Nephron (organoid): ENCODE measurements around the gene GPS1.
A peak's percentile ranks its signal among the peaks of the same experiment; 100 is the strongest.

Experiments
- H3K27ac Mint-ChIP-seq, 3 experiments: 2 replicates each; pipeline ENCODE4 v1.8.0; 2020; ENCODE audit warnings: mixed read lengths in 3 of 3, mild to moderate bottlenecking in 2 of 3, moderate library complexity in 1 of 3
- H3K27me3 Mint-ChIP-seq: 2 replicates; pipeline ENCODE4 v1.8.0; 2021; ENCODE audit warnings: low read depth, mild to moderate bottlenecking, moderate library complexity, mixed read lengths
- H3K36me3 Mint-ChIP-seq: 2 replicates; pipeline ENCODE4 v1.8.0; 2020; ENCODE audit warnings: low read depth, mixed read lengths
- H3K4me1 Mint-ChIP-seq: 2 replicates; pipeline ENCODE4 v1.8.0; 2020; ENCODE audit warnings: mixed read lengths
- H3K4me3 Mint-ChIP-seq, 3 experiments: 2 replicates each; pipeline ENCODE4 v1.8.0; 2020; ENCODE audit warnings: mild to moderate bottlenecking in 3 of 3, mixed read lengths in 3 of 3, moderate library complexity in 2 of 3
- H3K9me3 Mint-ChIP-seq: 2 replicates; pipeline ENCODE4 v1.8.0; 2020; ENCODE audit warnings: mixed read lengths
- TF ChIP-seq, protein P1 (sequence below), 3 experiments: fragments of 200-600 bp; sonication (generic); IDR thresholded peaks; one replicate each; pipeline ENCODE4 v1.5.0; 2021; ENCODE audit warnings: antibody characterized with exemption in 3 of 3; ENCODE audit not compliant: unreplicated experiment in 3 of 3

The GPS1 gene

GRCh38 chr17:82006468-82007227 is 45.0 kb upstream of the GPS1 start:
- Mint-ChIP-seq H3K36me3 (no peaks in the 10 kb centered on the region), H3K4me1 (peaks cover 18% of the 10 kb centered on the region), H3K27me3 (no peaks in the 10 kb centered on the region), H3K9me3 (no peaks in the 10 kb centered on the region), H3K27ac (peak overlapping the region in 2 of 3 experiments; percentile 75 to 86), H3K4me3 (peak overlapping the region in 2 of 3 experiments; percentile 4 to 39)
- TF ChIP-seq, protein P1, sequence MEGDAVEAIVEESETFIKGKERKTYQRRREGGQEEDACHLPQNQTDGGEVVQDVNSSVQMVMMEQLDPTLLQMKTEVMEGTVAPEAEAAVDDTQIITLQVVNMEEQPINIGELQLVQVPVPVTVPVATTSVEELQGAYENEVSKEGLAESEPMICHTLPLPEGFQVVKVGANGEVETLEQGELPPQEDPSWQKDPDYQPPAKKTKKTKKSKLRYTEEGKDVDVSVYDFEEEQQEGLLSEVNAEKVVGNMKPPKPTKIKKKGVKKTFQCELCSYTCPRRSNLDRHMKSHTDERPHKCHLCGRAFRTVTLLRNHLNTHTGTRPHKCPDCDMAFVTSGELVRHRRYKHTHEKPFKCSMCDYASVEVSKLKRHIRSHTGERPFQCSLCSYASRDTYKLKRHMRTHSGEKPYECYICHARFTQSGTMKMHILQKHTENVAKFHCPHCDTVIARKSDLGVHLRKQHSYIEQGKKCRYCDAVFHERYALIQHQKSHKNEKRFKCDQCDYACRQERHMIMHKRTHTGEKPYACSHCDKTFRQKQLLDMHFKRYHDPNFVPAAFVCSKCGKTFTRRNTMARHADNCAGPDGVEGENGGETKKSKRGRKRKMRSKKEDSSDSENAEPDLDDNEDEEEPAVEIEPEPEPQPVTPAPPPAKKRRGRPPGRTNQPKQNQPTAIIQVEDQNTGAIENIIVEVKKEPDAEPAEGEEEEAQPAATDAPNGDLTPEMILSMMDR (IDR thresholded peaks at IDR 0.05; ENCODE audit: unreplicated experiment in 3 of 3) = no peak

- Mint-ChIP-seq H3K27ac (no peak overlapping the region), H3K36me3 (no peaks in the 10 kb centered on the region), H3K4me1 (peaks cover 18% of the 10 kb centered on the region), H3K27me3 (no peaks in the 10 kb centered on the region), H3K4me3 (no peak overlapping the region), H3K9me3 (no peaks in the 10 kb centered on the region)
- TF ChIP-seq, protein P1 (IDR thresholded peaks at IDR 0.05; ENCODE audit: unreplicated experiment in 3 of 3) = no peak
Measured at GRCh38 chr17:82007228-82007494, 44.5 kb upstream of the GPS1 start.

GRCh38 chr17:82007495-82008257 is 44.0 kb upstream of the GPS1 start:
- no peaks in the 10 kb centered on the region for H3K9me3 Mint-ChIP-seq
- TF ChIP-seq, protein P1 (IDR thresholded peaks at IDR 0.05; ENCODE audit: unreplicated experiment in 3 of 3) = peak in 1 of 3 experiments; percentile 11
- no peak overlapping the region for H3K27ac Mint-ChIP-seq
- no peak overlapping the region for H3K4me3 Mint-ChIP-seq
- no peaks in the 10 kb centered on the region for H3K36me3 Mint-ChIP-seq
- H3K27me3 Mint-ChIP-seq = no peaks in the 10 kb centered on the region
- H3K4me1 Mint-ChIP-seq = peaks cover 18% of the 10 kb centered on the region

DNA sequence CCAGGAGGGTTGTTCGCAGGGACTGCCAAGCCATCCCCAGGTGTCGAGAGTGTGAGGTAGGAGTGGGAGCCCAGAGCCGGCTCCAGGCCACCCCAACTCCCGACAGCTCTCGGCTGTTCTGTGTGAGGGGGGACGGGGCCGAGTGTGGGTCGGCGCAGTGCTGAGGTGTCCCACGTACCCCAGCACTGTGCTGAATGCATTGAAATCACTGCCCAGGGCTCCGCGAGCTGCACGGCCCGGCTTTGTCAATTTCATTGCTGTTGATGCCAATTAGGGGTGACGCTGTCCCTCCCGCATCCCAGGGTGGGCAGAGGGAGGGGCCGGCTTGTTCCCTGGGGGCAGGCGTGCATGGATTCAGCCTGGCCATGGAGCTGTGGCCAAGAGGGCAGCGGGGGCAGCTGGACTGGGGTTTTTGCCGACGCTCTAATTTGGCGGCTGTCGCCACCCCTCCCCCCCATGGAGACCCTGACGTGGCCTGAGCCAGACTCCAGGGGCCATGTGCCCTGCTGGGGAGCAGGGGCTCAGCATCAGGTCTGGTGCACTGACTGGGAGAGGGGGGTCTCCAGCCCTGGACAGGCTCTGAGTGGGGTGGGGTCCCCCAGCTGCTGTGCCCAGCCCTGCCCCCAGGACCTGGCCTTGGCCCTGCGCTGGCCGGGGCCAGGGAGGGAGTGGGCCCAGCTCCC is 43.3 kb upstream of the GPS1 start:
- H3K36me3 Mint-ChIP-seq = no peaks in the 10 kb centered on the region
- no peak overlapping the region for H3K4me3 Mint-ChIP-seq
- H3K27me3 Mint-ChIP-seq = no peaks in the 10 kb centered on the region
- TF ChIP-seq, protein P1 (IDR thresholded peaks at IDR 0.05; ENCODE audit: unreplicated experiment in 3 of 3) = no peak
- peaks cover 12% of the 10 kb centered on the region for H3K4me1 Mint-ChIP-seq
- H3K9me3 Mint-ChIP-seq = no peaks in the 10 kb centered on the region
- H3K27ac Mint-ChIP-seq = no peak overlapping the region

DNA sequence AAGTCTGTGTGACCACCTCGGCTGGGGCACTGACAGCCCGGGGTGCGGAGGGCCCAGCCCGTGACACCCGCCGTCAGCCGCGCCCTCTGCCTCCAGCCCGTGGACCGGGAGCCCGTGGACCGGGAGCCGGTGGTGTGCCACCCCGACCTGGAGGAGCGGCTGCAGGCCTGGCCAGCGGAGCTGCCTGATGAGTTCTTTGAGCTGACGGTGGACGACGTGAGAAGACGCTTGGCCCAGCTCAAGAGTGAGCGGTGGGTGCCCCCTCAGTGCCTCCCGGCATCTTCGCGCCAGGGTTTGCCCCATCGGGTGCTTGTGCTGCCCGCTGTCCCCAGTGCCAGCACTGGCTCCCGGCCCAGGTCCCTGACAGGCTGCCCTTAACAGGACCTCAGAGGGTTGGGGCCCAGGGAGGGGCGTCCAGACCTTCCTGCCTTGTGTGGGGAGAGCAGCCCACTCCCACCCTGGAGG is 42.7 kb upstream of the GPS1 start:
- no peak overlapping the region for H3K4me3 Mint-ChIP-seq
- no peak overlapping the region for H3K27ac Mint-ChIP-seq

More for the DNA sequence above, 42.7 kb upstream of the GPS1 start:
- Mint-ChIP-seq H3K9me3 (no peaks in the 10 kb centered on the region), H3K36me3 (no peaks in the 10 kb centered on the region), H3K4me1 (peaks cover 9% of the 10 kb centered on the region), H3K27me3 (no peaks in the 10 kb centered on the region)
- TF ChIP-seq, protein P1 (IDR thresholded peaks at IDR 0.05; ENCODE audit: unreplicated experiment in 3 of 3) = no peak
